ENCODE data around the gene BID. TPM values are rescaled to one million over a fixed set of nuclear protein-coding genes. Genes with fewer than 3 reads are reported as not detected.

Gene BID
- total RNA-seq (2014; rRNA removed; shearing (Covaris generic)) = 178 and 258 TPM in 2 replicates
- polyA plus RNA-seq (2015; cell fraction: cytosol; rRNA removed) = 54.0 and 105 TPM in 2 replicates
- polyA plus RNA-seq (2015; cell fraction: nucleus; rRNA removed) = 34.4 and 56.3 TPM in 2 replicates

DNA sequence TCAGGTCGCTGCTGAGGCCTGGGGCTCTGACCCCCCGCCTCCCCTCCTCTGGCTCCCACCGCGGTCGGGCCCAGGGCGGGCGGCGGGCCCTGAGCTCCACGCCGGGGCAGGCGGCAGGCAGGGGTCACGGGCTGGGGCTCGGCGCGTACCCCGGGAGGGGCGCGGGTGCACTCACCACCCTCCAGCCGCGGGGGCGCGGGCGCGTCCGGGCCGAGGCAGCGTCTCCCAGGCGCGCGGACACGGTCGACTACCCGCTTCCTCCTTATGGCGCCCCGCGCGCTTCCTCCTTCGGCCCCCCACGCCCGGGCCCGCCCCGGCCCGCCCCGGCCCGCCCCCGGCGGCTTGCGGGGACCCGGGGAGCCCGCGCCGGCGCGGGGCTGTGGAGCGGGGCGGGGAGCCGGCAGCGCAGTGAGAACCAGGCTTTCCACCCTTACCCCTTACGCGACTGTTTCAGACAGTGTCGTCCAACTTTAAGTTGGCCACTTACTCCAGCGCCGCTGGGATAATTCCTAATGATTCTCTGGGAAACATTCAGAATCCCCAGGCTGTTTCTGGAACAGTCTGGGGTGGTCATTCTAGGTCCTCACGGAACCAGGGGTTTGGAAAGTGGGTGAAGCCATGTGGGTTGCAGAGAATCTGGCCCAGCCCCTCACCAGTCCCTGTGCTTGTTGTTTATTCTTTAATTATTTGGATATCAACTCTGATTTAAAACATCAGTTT, at the start of gene BID:
Gene BID, minus strand, starts transcription at position 264 of the 720 bp plus-strand sequence. CDS start 24,353 bp downstream, outside the sequence.
- DNase-seq (ENCODE audit: low read depth) = no peak

DNA sequence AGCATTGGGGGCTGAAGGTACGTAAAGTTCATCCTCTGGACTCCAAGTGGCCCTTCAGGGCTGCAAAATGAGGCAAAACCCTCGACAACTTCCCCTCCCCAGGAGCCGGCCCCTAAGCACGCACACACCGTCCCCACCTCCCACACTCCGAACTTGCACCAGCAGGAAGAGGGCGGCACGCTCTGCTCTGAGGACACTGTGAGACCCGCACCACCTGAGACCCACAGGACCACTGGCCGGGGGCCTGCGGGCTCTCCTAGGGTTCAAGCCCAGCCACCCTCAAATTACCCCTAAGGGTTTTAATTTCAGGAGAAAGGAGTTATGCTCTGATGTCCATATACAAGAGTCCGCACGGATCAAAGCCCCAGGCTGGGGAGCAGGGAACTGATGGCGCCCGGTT, 49.7 kb upstream of the BID start:
- DNase-seq (ENCODE audit: low read depth) = no peak

DNA sequence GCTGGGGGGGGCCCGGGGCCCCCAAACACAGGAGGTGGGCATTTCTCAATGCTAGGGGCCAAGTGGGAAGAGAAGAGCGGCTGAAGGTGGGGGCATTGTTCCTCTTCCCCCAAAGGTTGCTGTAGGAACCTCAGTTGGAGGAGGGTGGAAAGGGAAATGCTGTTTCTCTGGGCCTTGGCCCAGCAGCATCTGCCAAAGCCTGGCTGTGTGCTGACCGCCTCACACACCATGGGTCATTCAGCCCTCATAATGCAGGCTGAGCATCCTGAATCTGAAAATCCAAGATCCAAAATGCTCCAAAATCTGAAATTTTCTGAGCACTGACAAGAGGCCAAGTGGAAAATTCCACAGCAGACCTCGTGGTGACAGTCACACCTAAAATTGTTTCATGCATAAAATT, 49.0 kb upstream of the BID start:
- no peak for DNase-seq (ENCODE audit: low read depth)

DNA sequence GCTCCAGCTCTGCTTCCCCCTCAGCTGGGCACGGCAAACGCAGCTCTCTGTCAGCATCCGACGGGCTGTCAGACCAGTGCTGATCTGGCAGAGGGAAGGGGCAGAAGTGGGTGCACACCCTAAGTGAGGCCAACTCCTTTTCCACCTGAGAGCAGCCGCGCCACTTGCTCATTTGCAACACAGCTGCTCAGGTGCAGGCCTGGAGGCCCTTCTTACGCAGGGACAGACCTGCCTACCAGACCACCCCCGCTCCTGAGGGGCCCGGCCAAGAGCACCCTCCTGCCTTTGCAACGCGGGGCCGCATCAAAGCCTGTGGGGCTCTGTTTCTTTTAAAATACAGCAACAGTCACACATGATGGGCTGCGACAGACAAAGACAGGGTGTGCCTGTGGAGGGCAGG, 47.8 kb upstream of the BID start:
- DNase-seq (ENCODE audit: low read depth) = no peak

DNA sequence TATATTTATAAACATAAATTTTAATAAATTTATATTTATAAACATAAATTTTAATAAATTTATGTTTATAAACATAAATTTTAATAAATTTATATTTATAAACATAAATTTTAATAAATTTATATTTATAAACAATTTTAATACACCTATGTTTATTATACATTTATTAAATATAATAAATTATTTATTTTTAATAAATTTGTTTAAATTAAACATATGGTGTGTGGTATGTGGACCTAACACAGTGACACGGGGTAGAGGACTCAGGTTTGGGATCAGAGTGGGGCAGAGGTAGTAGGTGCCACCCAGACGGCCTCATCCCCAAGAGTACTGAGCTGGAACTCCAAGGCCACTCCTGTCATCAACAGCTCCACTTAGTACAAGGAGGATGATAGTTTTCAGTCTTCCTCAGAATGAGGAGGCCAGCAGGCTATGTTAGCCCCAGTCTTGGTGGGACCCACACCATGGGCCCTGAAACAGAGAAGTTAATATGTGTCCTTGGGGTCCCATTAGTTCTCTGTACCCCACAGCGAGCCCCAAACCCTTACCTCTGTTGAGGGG, 46.7 kb upstream of the BID start:
- no peak for DNase-seq (ENCODE audit: low read depth)

DNA sequence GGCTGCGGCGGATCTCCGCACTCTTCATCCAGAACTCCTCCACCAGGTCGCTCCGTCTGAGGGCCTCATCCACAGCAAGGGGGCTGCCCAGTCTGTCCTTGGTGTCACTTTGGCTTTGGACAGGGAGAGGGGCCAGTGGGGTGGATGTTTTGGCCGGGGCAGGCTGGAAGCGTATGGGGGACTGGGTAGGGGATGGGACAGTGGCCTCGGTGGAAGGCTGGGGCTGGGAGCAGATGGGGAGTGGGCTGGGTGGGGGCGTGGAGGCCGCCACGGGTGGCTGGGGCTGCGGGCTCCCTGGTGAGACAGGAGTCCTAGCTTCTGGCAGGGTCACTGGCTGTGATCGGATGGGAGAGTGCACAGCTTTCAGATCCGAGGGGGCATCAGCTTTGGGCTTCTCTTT, 44.4 kb upstream of the BID start:
- no peak for DNase-seq (ENCODE audit: low read depth)

DNA sequence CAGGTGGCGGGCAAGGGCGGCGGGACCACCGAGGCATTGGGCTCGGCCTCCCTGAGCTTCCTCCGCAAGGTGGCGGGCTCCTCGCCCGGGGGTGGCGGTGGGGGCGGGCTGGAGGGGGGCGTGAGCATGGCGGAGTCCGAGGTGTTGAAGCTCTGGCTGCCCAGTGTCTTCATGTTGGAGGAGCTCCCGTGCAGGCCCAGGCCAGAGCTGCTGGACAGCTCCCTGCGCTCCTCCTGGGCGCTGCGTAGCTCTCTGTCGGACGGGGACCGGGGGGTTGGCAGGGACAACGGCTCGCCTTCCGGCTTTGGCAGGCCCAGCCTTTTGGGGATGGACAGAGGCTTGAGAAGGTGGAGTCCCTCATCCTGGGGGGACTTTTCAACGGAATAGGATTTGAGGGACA, 43.9 kb upstream of the BID start:
- no peak for DNase-seq (ENCODE audit: low read depth)

DNA sequence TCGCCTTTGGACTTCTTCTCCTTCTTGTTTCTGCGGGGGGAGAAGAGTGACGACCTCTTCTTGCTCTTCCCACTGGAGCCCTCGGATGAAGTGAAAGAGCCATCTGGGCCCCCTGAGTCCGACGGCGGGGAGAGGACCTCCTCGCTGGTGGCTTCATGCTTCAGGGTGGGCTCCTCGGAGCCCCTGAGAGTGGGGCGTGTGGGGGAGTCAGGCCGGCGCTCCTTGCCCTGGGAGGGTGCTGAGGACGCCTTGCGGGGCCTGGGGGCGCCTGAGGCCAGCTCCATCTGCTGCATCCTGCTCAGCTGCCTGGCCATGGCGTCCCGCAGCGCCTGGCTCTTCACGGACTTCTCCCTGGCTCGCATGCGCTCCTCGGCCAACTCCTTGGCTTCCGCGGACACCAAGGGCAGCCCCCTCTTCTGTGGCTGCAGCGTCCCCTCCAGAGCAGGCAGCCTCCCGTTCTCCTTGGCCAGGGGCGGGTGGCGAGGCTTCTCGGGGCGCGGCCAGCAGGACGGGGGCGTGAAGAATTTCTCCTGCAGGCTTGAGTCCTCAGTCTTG, 43.3 kb upstream of the BID start:
- no peak for DNase-seq (ENCODE audit: low read depth)

DNA sequence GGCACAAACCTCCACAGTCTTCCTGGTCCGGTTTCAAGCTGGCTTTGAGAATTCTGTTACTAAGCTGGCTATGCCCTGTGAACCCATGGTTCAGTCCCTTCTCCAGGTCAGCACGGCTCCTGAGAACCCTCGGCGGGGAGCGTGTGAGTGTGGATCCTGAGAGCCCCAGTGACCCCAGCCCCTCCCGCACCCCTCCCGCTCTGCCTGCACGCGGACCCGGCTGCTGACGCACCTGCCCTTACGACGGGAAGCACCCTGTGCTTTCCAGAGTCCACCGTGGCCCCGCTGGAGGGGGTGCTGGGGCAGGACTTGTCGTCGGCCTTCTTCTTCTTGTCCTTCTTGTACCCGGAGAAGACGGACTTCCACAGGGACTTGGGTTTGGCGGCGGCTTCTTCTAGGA, 42.8 kb upstream of the BID start:
- DNase-seq (ENCODE audit: low read depth) = no peak

DNA sequence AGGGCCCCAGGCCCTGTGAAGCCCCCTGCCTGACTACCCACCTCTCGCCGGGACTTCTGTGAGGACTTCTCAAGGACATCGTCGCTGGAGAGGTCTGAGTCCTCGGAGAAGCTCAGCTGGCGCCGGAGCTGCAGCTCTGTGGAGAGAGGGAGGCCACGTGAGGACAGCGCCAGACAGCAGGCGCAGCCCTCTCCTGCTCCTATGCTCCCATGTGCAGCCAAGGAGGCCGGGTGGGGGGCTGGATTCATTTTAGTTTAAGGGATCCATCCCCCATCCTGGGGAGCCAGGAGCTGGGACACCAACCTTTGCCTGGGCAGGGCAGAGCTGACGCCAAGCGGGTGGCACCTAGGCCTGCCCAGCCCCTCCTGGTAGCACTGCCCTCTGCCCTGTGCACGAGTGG, 42.4 kb upstream of the BID start:
- DNase-seq (ENCODE audit: low read depth) = no peak

DNA sequence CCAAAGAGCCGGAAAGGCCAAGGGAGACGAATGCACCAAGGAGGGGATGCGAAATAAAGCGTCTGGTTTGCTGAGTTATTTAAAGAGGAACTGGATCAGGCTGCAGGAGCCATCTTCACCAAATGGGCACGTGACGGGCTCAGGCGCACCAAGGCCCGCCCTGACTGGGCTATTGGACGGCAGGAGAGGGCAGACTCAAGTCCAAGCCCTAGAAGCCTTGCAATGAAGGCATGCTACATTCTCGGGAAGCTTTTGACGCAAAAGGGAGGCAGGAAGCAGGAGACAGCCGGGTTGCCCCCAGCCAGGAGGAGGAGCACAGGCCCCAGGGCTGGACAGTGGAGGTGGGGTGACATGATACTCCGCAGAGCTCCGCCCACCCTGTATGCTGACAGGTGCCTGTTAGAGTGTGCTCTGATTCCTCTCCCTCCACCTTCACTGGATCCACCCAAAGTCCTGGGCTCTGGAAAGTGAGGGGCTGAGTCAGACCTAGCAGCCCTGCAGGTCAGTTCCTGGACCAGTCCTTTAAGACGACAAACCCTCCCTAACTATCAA, 41.5 kb upstream of the BID start:
- DNase-seq (ENCODE audit: low read depth) = no peak

DNA sequence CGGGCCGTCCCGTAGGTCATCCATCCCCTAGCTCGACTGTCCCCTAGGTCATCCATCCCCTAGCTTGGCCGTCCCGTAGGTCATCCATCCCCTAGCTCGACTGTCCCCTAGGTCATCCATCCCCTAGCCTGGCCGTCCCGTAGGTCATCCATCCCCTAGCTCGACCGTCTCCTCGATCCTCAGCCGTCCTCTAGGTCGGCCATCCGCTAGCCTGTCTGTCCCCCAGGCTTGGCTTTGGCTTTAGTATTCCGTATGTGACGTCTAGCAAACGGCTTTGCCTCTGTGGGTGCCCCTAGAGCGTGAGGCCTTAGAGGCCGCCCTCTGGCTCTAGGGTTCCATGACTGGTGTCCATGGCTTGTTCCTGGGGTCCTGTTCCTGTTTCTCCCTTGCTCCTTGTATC, 40.6 kb upstream of the BID start:
- no peak for DNase-seq (ENCODE audit: low read depth)

DNA sequence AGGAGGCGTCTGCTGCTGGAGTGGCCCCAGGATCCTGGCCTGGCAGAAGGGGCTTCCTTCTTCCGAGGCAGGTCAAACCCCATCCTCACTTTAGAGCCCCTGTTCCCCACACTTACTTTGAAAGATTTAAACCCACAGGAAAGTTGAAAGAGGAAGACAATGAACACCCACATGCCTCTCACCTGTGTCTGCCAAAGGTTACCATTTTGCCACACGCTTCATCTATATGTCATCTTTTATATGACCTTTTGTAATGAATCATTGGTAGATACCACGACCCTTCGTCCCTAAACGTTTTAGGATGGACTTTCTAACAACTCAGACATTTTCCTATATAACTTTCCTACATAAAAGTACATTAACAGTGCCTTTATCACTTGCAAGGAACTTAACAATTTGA, 39.8 kb upstream of the BID start:
- DNase-seq (ENCODE audit: low read depth) = no peak

DNA sequence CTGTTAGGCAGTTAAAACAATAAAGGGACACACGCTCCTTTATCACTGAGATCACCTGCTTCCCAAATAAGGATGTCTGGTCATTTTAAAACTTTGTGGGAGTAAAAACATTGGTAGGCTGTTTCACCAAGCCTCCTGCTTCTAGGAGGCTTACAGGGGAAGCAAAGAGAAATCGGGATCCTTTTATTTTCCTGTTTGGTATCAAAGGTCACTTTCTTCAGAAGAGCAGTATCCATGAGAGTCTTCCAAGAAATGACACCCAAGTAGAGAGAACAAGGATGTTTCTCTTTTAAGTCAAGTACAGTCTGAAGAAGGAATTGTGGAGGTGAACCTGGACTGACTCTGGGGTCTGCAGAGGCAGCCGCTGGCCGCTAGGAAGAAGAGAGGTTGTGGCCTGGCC, 36.9 kb upstream of the BID start:
- no peak for DNase-seq (ENCODE audit: low read depth)

DNA sequence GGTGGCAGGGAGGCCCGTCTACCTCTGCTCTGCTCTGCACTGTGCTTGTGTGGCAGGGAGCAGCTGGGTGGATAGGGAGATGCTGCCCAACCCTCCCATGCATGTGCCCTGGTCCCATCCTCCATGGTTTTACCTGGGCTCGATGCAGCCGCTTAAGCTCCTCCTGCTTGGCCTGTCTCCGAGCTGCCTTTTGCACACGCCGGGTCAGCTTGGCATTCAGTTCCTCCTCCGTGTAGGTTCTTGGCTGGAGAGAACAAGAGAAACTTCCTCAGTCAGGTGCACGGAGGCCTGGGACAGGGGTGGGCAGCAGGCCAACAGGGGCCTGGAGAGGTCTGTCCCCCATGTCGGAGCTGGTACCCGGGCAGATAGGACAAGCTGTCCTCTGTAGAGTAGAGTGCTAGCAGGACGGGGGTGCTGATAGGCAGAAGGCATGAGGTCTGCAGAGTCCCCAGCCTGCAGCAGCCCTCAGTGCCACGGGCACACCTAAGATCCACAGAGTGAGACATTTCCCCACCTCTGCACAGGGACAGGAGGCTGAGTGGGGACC, 36.4 kb upstream of the BID start:
- no peak for DNase-seq (ENCODE audit: low read depth)

DNA sequence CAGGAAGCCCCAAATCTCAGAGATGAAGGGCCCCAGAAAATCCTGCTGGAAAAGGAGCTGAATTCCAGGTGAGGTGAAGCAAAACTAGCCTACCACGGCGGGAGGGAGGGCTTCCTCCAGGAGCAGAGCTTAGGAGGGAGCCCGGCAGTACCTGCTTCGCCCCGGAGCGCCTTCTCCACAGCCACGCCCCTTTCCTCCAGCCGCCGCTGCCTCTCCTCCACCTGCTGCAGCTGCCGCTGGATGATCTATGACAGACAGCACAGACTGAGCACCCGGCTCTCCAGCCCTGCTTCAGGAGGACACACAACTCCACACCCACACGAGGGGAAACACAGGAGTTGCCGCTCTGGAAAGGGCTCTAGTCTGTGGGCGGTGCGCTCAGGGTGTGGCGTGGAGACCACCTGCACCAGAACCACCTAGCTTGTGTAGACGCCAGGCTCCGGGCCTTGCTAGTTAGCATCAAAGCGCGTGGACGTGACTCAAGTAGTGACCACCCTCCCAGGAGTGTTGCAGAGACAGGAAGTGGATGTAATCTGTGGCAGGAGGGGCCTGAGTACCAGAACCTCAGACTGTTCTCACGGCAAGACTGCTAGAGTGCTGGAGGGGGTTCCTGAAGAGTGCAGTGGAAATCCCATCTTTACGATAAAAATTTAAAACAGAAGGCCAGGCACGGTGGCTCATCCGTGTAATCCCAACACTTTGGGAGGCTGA, 34.6 kb upstream of the BID start:
- DNase-seq (ENCODE audit: low read depth) = no peak

DNA sequence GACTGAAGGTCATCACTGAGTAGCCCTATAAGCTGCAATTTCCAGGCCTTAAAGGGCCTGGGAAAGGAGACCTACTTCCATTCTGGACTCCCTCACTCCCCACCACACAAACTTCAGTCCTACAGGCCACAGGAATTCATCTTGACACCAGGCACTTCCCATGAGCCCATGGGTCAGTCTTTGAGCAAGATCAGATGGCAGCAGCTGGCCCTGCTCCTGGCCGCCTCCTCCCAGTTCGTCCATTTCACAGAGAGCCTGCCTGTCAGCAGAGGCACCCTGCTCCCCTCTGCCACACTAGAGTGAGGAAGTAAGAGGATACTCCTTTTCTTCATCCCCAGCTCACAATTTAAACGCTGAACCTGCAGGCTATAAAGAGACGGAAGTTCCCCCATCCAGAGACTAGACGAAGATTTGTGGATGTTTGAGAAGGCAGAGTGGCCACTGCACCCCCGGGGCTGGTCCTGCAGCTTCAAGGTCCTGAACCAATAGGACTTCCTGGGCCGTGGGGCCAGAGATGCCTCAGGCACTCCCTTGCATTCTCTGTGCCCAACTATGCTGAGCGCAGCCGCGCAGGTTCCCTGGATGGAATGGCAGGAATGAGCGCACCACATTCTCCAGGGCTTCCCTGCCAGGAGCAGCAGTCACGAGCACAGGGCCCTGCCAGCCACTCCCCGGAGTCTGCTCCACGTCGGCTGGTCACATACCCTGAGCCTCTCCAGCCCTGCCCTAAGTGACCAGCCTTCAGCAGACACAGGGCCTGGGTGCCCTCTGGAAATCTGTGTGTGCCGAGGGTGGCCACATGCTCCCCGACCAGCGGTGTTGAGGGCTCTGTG, 33.5 kb upstream of the BID start:
- no peak for DNase-seq (ENCODE audit: low read depth)

DNA sequence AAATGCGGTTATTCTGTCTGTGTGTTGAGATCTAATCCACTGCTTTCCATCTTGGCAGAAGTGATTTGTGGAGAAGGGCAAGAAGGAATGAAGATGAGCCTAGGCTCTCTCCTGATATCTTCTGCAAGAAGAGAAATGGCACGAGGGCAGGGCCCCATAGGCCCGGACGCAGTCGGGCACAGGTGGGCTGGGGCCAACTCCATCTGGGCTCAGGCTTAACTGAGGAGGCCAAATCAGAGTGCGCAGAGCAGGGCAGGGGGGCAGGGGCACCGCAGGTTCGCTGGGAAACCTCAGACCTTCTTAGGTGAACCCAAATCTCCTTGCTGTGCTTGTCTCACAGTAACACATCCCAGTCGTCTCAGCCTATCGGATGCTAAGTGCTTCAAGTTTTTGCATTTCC, 32.8 kb upstream of the BID start:
- no peak for DNase-seq (ENCODE audit: low read depth)

DNA sequence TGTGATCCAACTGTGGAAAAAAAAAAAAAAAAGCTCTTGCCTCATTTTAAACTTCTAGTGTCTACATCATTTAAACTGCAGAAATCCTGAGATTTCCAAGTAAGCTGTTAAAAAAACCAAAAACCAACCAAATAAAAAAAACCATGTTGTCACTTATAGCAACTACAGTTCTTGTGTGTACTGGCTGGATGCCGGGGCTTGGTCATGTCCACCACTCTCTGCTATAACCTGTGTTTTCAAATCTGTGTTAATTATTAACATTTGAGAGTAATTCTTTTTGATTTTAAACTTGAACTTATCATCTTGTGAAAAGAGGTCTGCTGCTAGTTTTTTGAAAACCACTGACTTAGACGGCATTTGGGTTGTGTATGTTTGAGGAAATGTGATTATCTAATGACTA, 32.2 kb upstream of the BID start:
- DNase-seq (ENCODE audit: low read depth) = no peak

DNA sequence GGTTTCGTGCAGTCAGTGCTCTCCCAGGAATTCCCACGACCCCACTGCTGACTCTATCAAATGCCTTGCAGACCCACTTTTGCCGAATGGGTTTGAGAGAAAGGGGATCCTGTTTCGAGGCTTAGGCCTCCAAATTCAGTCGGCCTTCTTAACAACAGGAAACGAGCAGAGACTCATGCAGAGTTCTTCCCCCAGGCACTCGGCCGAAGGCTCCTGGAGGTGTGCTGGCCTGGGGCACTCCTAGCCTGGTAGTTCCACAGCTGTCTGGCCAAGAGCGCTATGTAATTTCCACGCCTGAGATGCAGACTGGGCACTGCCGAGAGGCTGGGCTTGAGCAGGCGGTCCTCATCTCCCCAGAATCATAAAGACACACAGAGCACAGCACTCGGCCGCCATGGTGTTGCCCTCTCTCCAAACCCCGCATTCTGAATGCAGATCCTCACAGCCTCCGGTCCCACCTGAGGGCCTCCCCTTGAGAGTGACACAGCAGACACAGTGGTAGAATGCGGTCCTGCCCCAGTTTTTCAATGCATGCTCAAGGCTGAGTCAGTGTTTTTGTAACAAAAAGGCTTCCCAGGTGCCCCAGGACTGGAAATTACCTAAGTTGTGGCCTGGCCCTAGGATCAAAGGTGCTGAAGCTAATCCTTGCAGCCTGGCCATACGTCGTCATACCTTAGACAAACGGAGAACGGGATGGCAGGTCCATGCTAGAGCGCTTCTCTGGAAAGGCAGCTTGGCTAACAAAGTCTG, 30.2 kb upstream of the BID start:
- DNase-seq (ENCODE audit: low read depth) = no peak

All from HT1080 (cell line).